UCSD-AML1 (cell line): ENCODE results near the gene DOCK4.
A peak's percentile ranks its signal among the peaks of the same experiment; 100 is the strongest.
"Not testable (repeated sequence)": the region's sequence is repeated elsewhere in the genome, so short reads cannot be mapped to it uniquely, and the experiment has no call there.

Experiments used
- DNase-seq: peaks from one replicate; lab custom pipeline; 2025; ENCODE audit not compliant: unreplicated experiment; lab: John Stamatoyannopoulos, UW

The DOCK4 gene

DNA sequence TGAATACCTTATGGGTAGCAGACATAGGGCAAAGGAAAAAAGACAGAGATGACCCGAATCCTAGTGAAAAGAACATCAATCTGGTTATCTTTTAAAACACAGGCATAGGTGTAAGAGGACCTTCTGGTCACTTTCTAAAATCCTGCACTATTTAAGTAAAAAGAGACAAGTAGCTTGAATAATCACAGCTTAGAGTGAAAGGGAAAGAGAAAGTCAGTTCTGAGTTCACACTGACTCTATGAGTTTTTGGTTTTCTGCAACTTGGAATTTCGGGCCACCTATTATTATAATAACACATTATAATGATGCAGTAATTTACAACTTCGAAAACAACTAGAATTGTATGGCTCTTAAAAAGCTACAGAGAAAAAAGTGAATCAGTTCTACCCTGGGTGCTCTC, 247.8 kb downstream of the DOCK4 start:
- no peak for DNase-seq

DNA sequence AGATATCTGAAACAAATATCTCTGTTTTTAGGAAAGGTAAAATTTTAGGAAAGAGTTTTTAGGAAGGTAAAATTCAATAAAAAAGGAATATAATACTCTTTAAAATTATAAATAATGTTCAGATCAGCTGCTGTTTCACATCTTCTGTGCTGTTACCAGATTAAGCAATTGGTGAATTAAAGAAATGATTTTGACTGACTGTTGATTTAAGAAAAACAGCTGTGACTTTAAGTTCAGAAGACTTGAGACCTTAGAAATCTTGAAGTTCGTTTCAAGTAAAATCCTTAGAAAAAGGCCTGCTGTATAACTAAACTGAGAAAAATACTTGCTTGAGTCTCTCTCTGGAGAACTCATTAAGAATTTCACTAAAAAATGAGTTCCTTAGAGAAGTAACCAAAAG, 250.6 kb downstream of the DOCK4 start:
- DNase-seq, result no peak

DNA sequence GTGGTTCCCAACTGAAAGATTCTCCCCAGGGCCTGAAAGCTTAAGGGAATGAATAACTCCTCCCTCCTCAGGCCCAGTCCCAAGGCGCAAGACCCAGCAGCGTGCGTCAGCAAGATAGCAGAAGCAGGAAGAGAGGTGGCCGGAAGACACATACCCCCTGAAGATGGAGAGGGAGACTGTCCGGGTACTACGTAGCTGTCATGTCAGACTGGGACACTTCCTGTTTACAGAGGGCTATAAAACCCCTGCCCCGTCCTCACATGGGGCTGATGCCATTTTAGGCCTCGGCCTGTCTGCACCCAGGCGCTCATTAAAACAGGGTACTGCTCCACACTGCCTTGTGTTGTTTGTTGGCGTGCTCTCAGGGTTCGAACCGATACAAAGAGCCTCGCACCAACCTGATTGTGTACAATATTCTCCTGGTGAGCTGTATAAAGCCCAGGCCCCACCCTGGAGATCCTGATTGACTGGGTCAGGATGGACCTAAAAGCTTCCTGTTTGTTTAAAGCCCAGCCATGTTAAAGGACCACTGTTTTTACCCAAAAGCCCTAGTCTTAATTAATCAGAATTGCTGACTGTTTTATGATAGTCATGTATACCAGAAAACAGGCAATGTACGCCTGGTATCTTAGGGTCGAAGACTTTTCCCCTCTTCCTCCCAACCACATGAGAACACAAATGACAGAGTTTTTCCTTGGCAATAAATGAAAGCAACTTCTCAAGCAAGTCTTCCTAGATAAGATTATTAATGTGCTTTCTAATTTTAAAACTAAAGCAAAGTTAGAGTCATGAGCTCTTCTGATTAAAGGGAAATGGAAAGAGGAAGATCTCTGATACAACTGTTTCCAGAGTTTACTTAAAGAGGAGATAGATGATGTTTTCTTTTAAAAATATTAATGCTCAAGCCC, 251.5 kb downstream of the DOCK4 start:
- DNase-seq, result no peak

DNA sequence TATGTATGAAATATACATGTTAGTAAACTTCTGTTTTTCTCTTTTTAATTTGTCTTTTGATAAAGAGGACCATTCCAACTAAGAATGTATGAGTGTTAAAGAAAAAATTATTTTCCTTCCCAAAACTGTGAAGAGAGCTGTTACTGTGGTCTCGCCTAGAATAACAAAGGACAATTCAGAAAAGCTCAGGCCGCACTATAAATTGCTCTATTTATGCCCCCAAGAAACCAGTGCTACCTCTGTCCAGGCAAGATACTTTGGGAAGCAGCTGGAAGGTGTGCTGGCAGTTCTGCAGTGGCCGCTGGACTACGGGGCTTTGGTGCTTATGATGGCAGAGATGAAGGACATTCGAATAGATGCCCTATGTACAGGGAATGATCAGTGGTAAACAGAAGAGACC, 252.1 kb downstream of the DOCK4 start:
- no peak for DNase-seq

DNA sequence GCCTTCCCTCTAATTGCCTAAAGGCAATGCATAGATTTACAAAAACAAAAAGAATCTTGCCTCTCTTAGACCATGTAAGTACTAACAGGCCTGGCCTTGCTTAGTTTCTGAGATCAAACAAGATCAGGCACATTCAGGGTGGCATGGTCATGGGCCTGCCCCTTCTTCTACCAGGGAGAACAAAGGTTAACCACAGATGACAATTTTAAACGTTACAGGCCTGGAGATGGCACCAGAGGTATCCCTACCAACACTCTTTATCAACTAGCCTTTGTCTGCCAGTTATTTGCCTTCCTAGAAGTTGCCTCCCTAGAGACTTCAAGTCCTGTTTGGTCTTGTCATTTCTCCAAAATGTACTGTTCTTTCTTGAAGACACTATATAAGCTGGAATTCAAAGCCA, 252.6 kb downstream of the DOCK4 start:
- DNase-seq, result peak; percentile 4

DNA sequence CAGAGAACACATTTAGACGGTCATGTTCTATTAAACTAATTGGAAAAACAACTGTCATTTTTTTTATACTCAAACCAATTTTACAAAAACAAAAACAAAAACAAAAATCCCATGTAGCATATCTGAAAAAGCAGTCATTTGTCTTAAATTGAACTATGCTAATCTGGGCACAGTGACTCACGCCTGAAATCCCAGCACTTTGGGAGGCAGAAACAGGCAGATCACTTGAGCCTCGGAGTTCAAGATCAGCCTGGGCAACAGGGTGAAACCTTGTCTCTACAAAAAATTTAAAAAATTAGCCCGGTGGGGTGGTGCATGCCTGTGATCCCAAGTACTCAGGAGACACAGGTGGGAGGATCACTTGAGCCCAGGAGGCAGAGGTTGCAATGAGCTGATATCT, 253.4 kb downstream of the DOCK4 start:
- DNase-seq, result no peak

DNA sequence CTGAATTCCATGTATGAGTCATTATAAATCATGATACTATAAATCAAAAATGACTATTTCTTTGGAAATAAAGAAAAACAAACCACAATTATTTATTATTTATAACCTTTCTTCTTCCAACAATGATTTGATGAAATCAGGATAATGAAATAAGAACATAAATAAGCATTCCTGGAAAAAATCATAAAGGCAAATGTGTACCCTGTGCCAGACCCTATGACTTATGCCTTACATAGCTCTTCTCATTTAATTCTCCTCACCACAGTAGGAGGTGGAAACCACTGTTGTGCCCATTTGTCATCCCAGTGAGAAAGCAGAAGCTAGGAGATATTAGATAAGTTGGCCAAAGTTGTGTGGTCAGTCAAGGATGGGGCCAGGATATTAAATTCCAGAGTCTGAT, 255.1 kb downstream of the DOCK4 start:
- no peak for DNase-seq

DNA sequence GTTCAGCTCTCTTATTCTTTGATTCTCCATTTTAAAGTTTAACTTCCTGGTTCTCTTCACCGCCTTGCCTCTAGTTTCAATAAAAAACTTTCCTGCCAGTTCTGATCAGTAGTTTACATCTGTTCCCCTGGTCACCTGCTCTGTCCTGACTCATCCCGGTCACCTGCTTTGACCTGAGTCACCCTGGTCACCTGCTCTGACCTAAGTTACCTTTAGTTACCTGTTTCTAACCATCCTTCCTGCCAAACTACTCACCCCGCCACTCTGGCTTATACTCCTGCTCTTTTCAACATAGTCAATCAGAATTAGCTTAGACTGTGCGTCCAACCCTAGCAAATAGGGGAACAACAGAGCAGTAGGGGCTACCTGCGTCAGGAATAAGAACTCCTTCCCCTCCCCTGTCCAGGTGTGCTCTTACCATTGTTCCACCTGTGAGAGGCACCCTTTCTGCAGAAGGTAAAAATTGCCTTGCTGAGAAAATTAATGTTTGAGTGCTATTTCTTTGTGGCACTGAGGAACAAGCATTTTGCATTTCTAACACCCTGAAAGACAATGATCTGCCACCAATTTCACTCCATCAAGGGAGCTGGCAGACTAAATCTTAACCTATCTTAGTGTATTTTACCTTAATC, 263.6 kb downstream of the DOCK4 start:
- DNase-seq, result no peak

DNA sequence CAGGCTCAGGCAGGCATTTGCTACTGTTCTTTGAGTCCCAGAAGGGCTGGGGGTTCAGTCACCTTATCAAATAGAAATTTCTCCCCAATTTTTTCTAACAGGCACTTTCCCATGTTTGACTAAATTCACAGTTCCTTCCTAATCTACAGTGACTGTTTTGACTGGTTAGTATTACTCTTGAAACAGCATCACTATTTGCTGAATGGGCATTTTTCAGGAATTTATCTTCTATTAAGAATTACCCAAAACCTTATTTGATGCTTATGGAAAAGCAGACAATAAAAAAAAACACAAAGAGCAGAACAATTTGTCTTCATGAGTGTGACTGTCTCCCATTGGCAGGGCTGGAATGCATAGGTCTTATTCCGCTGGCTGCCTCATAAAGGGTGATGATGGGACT, 269.0 kb downstream of the DOCK4 start:
- no peak for DNase-seq

DNA sequence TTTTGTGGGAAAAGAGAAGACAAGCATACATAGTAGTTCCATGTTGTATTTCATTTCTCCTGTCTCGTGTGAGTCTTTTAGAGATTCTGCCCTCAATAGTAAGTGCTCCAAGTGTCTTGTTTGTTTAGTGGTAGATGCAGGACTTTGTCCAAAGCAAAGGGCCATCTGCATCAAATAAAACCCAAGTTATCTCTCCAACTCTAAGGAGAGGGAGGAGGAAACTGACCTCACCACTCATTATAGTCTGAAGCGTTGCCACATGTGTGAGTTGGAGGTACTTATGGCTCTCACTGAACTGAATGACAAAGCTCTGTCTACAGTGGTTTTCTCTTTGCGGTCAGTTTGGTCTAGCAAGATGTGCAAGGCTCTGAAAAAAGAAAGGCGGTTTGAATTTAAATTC, 272.6 kb downstream of the DOCK4 start:
- DNase-seq, result no peak

DNA sequence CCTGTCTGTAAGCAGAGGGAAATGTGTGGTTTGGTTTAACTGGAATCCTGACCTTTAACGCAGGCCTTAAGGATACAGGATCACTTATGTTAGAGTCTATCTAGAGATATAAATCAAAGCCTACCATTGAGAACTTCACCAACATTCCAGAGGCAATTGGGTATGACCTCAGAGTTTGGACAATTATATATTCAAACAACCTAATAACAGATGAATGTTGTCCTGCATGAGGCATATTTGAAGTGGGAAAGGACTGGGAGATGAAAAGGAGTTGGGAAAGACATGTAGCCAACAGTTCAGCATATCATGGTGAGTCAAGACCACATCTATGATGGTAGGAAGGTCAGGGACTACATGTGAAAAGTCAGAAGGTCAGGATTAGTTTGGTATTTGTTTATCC, 274.2 kb downstream of the DOCK4 start:
- DNase-seq, result no peak

DNA sequence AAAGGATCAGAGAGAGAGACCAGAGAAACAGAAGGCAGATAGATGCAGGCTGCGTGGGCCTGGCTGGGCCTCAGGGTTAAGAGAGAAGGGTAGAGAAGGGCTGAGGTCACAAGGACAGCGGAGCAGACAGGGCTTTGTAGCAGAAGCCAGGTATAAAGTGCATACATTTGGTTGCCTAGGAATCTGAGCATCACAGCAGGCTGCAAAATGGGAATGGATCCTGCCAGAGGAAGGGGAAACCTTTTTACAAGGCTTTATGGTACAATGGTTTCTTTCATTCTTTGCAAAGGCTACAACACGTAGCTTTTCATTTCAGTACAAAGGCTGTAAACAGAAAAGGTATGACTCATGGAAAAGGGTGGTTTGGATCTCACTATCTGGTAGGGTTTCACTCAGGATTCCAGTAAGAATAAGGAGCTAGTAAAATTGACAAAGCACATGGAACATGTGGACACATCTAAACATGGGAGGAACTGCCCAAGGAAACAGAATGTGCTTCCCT, 275.1 kb downstream of the DOCK4 start:
- DNase-seq, result no peak

DNA sequence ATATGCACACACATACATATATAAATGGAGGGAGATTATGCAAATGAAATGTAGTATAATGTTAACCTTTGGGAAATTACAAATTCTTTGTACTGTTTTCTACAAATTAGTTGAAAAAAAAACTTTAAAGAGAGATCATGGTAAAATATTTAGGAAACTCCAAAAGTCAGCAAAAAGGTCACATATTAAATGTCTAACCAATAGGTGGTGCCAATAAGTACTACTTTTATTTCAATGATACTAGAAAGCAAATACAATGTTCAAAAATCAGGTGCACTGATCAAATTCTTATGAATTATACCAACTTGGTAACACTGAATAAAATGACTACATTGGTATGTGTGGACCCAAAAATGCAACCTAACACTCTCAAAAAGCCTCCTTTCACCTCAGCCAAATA, 276.9 kb downstream of the DOCK4 start:
- no peak for DNase-seq

DNA sequence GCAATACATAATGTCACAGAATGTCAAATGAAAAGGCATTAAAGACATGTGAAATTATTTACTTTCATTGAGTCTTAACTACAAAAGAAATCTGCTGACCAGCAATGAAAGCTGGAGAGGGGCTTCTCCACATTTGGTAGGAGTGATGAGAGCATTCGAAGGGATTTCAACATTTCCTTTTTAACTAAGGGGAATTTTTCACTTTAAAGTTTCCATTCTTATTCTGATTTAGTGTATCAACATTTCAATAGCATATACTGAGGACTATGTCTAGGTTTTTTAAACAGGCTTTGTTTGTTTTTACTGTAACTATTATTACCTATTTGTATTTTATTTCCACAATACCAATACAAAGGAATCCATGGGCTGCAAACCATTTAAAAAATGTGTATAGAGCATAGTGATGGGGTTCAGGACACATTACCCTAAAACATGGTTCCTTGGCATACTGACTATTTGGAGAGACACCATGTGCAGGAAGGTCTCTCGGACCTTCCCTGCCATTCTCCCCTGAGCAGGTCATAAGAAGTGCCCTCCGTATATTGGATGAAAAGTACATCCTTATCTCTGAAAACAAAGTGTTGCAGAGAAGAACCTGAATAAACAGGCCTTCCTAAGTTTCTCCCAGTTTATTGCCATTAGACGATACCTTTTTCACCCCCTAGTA, 278.7 kb downstream of the DOCK4 start:
- DNase-seq, result no peak

DNA sequence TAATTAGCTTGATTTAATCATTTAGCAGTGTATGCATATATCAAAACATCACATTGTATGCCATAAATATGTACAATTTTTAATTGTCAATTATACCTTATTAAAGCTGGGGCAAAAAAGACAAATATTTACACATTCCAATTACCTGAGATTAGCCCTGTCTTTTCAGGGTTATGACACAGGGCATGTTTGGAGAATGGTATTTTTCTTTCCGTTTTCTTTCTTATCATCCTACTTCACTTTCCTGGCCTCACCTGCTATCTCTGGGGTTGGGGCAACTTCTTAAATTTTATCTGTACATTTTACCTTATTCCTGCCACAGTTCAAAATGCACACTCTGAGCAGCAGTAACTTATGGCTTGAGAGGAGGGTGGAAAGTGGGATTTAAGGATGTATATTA, 285.9 kb downstream of the DOCK4 start:
- no peak for DNase-seq

DNA sequence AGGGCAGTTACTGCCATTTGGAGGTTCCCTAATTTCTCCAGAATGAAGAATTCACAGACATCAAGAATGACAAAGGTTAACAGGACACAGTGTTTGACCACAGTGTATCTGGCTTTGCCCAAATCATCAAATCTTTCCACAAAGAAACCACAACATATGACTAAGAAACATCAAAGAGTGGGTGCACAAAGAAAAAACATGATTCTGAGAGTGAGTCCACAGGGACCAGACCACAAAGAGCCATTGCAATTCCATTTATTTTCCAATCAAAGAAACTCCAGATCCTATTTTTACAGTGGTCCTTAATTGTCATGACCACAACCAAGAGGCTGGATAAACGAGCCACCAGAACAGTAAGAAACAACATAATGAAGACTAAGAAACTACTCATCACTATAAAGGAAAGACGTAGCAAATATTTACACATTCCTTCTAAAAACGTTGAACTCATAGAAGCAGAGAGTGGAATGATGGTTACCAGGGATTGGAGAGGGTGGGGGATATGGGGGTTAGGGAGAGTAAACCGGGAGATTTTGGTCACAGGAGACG, 286.5 kb downstream of the DOCK4 start:
- no peak for DNase-seq

DNA sequence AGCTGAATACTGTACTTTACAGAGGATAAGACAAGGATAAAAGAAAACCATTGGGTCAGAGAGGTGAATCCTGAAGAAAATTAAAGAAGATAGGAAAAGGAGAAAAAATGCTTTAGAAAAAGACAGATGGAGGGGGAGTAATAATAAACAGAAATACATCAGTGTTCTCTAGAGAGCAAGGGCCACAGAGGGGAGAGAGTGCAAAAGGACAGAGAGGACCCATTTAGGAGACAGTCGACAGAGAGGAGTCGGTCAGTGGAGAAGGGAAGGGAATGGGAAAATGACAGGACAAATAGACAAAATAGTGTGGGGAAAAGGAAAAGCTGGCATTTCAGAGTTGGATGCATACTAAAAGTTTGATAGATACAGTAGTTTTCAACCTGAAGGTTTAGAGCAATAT, 287.0 kb downstream of the DOCK4 start:
- DNase-seq, result no peak

DNA sequence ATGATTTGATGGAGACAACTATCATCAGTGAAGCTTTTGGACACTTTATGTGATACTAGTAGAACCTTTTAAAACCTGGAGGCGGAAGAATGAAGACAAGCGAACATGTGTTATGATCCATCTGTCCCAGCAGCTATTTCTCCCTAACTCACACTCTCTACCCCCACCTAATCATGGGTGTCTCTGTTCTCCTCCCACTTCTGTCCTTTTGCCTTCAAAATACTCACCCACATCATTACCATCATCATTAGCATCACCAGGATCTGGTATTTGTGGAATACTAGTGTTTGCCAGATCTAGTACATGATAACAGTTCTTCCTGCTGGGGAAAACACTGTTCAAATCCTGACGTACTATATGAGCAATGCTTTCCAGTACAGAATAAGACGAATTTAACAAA, 287.7 kb downstream of the DOCK4 start:
- DNase-seq, result no peak

DNA sequence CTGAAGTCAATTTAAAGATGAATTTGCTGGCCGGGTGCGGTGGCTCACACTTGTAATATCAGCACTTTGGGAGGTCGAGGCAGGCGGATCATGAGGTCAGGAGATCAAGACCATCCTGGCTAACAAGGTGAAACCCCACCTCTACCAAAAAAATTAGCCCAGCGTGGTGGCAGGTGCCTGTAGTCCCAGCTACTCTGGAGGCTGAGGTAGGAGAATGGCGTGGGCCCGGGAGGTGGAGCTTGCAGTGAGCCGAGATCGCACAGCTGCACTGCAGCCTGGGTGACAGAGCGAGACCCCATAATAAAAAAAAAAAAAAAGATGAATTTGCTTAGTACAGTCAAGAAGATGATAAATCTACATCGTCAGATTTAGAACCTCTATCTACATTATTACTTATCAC, 288.8 kb downstream of the DOCK4 start:
- DNase-seq, result not testable (repeated sequence)

DNA sequence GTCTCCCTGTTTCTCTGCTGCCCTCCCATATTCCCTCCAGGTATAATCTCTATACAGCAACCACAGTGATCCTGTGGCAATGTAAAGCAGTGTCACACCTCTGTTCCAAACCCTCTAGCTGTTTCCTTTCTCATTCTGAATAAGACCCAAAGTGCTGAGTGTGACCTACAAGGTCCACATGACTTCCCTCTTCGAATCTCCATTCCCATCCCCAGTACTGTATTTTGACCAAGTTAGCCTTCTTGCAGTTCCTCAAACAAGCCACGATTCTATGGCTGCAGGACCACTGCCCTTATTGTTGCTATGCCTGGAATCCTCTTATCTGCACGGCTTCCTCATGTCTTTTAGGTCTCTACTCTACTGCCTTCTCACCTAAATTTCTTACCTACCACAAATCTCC, 291.9 kb downstream of the DOCK4 start:
- DNase-seq, result no peak

DNA sequence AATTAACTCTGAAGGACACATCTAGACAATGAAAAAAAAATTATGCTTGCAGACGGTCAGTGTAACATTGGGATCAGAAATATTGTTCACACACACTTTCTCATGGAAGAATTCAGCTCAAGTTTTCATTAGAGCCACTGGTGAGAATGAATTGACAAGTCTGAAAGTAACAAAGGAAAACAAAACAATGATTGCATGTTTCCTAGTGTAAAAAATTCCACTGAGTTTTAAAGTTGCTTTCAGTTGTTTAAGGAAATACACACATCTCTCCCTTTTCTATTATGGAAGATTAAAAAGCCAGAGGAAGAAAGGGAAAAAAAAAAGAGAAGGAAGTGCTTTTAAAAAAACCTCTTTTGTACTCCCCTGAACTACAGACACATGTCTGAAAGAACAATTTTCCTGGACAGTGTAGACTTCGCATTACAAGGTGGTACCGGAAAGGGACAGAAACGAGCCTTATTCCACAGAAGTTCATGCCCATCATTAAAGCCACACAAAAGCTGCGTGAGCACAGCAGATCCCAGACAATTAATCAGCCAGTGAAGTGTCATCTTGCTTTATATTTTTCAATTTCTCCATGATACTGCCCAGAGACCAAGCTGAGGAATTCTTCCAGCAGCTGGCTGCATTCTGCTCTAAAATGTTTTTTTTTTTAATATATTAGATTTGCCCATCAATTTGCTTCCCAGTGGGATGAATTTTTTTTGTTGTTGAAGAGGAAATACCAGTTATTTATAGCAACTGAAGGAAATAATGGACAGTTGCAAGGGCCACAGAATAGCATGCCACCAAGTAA, 294.8 kb downstream of the DOCK4 start:
- no peak for DNase-seq
